ENCODE results near the gene GRPR.

The GRPR gene

DNA sequence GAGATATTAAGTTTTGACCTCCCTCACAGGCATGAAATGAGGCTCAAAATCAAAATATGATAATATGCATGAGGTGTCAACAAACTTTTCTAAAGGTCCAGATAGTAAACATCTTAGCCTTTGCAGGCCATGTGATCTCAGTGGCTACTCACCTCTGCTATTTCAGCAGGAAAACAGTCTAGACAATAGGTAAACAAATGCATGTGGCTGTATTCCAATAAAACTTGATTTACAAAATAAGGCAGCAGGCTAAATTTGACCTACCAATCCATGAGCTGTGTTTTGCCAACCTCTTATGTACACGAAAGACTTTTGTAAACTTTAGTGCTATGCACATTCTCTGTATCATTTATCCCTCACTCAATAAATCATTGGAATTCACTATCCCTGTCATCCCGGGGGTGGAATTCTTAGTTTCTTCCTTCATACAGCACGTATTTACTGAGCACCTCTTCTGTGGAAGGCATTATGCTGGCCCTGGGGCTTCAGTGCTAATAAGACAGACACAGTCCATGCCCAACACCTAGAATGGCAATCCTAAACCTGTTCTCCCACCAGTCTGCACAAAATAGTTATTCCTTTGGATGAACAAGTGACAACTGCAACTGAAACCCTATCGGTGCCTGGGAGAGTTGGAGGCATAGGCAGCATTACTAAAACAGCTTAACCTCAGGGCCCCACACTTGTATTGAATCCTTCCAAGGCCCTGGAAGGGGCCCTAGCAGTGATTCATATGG is 63.8 kb downstream of the GRPR start:
- TF ChIP-seq, protein P1, sequence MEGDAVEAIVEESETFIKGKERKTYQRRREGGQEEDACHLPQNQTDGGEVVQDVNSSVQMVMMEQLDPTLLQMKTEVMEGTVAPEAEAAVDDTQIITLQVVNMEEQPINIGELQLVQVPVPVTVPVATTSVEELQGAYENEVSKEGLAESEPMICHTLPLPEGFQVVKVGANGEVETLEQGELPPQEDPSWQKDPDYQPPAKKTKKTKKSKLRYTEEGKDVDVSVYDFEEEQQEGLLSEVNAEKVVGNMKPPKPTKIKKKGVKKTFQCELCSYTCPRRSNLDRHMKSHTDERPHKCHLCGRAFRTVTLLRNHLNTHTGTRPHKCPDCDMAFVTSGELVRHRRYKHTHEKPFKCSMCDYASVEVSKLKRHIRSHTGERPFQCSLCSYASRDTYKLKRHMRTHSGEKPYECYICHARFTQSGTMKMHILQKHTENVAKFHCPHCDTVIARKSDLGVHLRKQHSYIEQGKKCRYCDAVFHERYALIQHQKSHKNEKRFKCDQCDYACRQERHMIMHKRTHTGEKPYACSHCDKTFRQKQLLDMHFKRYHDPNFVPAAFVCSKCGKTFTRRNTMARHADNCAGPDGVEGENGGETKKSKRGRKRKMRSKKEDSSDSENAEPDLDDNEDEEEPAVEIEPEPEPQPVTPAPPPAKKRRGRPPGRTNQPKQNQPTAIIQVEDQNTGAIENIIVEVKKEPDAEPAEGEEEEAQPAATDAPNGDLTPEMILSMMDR (IDR thresholded peaks at IDR 0.05), result no peak
- Histone ChIP-seq H3K27ac (no peak overlapping the region), H3K4me3 (no peak overlapping the region)
- no peak for DNase-seq (ENCODE audit: low spot score)

DNA sequence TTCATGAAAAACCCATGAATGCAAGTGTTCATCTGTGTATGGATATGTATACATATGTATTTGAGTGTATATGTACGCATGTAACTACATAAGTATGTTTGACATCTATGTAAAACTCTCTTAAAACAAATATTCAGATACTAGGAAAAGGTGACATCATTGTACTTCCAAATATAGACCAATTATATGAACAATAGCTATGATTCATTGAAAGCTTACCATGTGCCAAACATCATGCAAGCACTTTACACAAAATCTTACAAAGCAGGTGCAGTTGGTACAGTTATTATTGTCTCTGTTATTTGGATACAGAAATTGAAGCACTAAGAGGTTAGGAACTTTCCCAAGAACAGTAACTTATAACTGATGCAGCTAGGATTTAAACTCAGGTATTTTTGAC is 65.3 kb downstream of the GRPR start:
- H3K4me3 ChIP-seq, result no peak overlapping the region
- no peak overlapping the region for H3K27ac ChIP-seq
- DNase-seq (ENCODE audit: low spot score), result no peak
- TF ChIP-seq, protein P1 (IDR thresholded peaks at IDR 0.05), result no peak

DNA sequence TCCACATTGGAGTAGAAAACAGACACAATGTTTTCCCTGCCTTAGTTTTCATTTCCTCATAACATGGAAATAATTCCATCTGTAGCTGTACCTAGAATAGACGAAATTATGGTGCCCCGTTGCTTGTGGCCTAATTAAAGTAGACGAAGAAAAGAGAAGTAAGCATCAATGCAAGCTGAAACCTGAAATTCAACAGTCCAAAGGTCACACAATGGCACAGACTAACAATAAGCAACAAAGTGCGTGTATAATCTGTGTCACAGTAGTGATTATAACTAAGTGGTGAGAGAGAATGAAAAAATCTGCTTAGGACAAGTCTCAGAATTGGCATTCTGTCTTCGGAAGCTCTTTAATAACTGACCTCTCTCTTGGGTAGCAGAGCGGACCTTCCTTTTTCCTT is 68.2 kb downstream of the GRPR start:
- TF ChIP-seq, protein P1 (IDR thresholded peaks at IDR 0.05), result no peak
- no peak overlapping the region for H3K27ac ChIP-seq
- no peak for DNase-seq (ENCODE audit: low spot score)
- H3K4me3 ChIP-seq, result no peak overlapping the region

DNA sequence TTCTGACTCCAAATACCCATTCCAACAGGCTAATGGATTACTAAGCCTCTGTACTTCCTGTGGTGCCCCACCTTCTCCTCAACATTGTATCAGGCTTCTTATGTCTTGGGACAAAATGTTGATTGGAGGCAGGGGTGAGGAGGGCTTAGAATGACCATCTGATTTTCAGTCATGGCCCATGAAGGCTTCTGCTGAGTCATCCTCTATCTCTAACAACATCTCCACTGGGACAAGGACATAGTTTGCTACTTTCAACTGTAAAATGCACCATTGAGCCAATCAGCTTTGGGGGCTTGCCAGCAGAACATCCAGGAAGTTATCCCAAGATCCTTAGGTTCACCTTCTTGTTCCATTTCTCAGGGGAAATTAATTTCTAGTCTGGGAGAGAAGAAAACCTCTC is 73.5 kb downstream of the GRPR start:
- no peak overlapping the region for H3K27ac ChIP-seq
- H3K4me3 ChIP-seq, result no peak overlapping the region
- TF ChIP-seq, protein P1 (IDR thresholded peaks at IDR 0.05), result no peak
- DNase-seq (ENCODE audit: low spot score), result no peak

DNA sequence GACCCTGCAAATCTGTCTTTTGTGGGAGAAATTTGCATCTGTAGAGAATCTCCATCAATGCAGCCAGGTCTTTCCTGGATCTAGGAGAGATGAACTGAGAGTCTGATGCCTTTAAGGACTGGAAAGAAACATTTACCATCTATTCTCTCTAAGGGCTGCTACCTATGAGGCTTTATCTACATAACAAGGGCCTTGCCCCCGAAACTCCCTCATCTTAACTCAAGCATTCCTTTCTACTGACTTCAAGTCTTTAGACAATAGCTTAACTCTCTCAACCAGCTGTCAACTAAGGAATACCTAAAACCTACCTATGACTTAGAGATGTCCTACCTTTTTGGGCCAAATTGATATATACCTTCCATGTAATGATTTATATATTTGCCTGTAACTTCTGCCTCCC is 76.0 kb downstream of the GRPR start:
- Histone ChIP-seq H3K4me3 (no peak overlapping the region), H3K27ac (no peak overlapping the region)
- TF ChIP-seq, protein P1 (IDR thresholded peaks at IDR 0.05), result no peak
- DNase-seq (ENCODE audit: low spot score), result no peak

DNA sequence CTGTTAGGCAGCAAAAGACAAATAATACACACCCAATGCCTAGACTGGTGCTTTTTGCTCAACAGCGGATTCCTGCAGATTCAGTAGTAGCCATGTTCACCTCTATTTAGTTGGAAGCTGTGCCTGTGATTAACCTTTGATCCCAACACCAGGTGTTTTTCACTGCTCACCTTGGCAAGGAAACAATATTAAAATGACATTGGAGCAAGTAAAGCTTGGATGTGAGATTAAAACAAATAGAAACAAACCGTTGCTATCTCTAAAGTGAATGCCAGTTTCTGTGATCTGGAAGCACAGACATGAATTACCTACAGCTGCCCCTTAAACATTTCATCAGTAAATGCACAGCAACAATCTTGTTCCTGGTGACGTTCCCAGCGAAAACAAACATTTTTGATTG is 79.6 kb downstream of the GRPR start:
- no peak for DNase-seq (ENCODE audit: low spot score)
- Histone ChIP-seq H3K4me3 (no peak overlapping the region), H3K27ac (no peak overlapping the region)
- TF ChIP-seq, protein P1 (IDR thresholded peaks at IDR 0.05), result no peak

Data from coronary artery (tissue), 2 donors.